ENCODE measurements around the gene LZTFL1. TPM values are rescaled to one million over a fixed set of nuclear protein-coding genes. Genes with fewer than 3 reads are reported as not detected.

The LZTFL1 gene
- total and polyA plus RNA-seq, 2 donors (not counting 3 experiments of a cell fraction or from before 2014, with no cell fraction given): 18.2 to 26.1 TPM

- dilution Hi-C loops (cut with MboI; ENCODE audit: extremely low pct_ligation_motif_present, low sequenced_read_pairs): no loop called here
- H3K4me3 ChIP-seq (replicated peaks in 1 of 3; ENCODE audit: insufficient read depth in 1 of 3, low read depth in 1 of 3, low read length in 3 of 3): no peak overlapping the region
- no peak overlapping the region for H3K4me2 ChIP-seq (ENCODE audit: insufficient read depth, low read length)
- no peaks in the 10 kb centered on the region for H3K9me3 ChIP-seq (replicated peaks; ENCODE audit: control insufficient read depth, insufficient read depth, low read length)
- TF ChIP-seq FOS (IDR thresholded peaks at IDR 0.05; ENCODE audit: borderline replicate concordance, insufficient read depth, low read length) (no peak), POLR2A (IDR thresholded peaks at IDR 0.05; ENCODE audit: low read depth, low read length) (no peak), GATA2 (IDR thresholded peaks at IDR 0.05; ENCODE audit: insufficient read depth, insufficient read length, low read depth, low read length) (no peak), MYC (IDR thresholded peaks at IDR 0.05; ENCODE audit: low read depth, low read length) (no peak), JUN (IDR thresholded peaks at IDR 0.05; ENCODE audit: borderline replicate concordance, insufficient read depth, insufficient read length, low read depth) (no peak), CTCF (IDR thresholded peaks at IDR 0.05; ENCODE audit: extremely low read depth in 1 of 2, insufficient read depth in 1 of 2, low read depth in 1 of 2, low read length in 2 of 2) (no peak), POLR2AphosphoS5 (IDR thresholded peaks at IDR 0.05; ENCODE audit: insufficient read depth, low read depth, low read length) (no peak), EZH2 (IDR thresholded peaks at IDR 0.05; ENCODE audit: borderline replicate concordance, low read depth, low read length, severe bottlenecking) (no peak)
- H3K36me3 ChIP-seq (ENCODE audit: control insufficient read depth in 2 of 2, extremely low read depth in 1 of 2, insufficient read depth in 2 of 2, low read length in 2 of 2): no peaks in the 10 kb centered on the region
- no peaks in the 10 kb centered on the region for H3K4me1 ChIP-seq (ENCODE audit: control insufficient read depth, extremely low read depth, insufficient read depth, low read length)
- intact Hi-C loops (cut with micrococcal nuclease): no loop called here
- H3K9ac ChIP-seq (replicated peaks; ENCODE audit: extremely low read depth, insufficient read depth, low read length): no peak overlapping the region
- H3K9me1 ChIP-seq (replicated peaks; ENCODE audit: control insufficient read depth, extremely low read depth, insufficient read depth, low read length): no peaks in the 10 kb centered on the region
- ChIA-PET POLR2A (no interaction called here), CTCF (no interaction called here)
- FAIRE-seq (no peak), DNase-seq (ENCODE audit: low read depth, low spot score) (no peak)
- no peaks in the 10 kb centered on the region for H3K79me2 ChIP-seq (ENCODE audit: control insufficient read depth, insufficient read depth, low read length)
- no peak overlapping the region for H3K27ac ChIP-seq (ENCODE audit: insufficient read depth, low read depth, low read length)
- no peaks in the 10 kb centered on the region for H4K20me1 ChIP-seq (replicated peaks; ENCODE audit: control insufficient read depth, extremely low read depth, insufficient read depth, low read length)
- no TSS peak for BruUV-seq (replicated peaks)
- no peak overlapping the region for H2AFZ ChIP-seq (ENCODE audit: low read depth, low read length)
- peaks cover 6 to 17% of the 10 kb centered on the region in 2 experiments for H3K27me3 ChIP-seq (ENCODE audit: control insufficient read depth in 2 of 2, insufficient read depth in 2 of 2, low read length in 2 of 2)
These were observed 48.5 kb upstream of the LZTFL1 start for GRCh38 chr3:45890405-45890804.
